WI38 (cell line): ENCODE measurements around the gene GP1BB.

Source experiments
- H3K4me3 ChIP-seq: 2 replicates; pipeline ENCODE4 v1.5.1; 2011; ENCODE audit warnings: low read depth, mild to moderate bottlenecking, control low read depth, low read length
- TF ChIP-seq, protein P1 (sequence below): IDR thresholded peaks from 2 replicates; pipeline ENCODE4 v1.5.1; 2012; ENCODE audit warnings: low read depth, mild to moderate bottlenecking, control low read depth, low read length

GP1BB gene

DNA sequence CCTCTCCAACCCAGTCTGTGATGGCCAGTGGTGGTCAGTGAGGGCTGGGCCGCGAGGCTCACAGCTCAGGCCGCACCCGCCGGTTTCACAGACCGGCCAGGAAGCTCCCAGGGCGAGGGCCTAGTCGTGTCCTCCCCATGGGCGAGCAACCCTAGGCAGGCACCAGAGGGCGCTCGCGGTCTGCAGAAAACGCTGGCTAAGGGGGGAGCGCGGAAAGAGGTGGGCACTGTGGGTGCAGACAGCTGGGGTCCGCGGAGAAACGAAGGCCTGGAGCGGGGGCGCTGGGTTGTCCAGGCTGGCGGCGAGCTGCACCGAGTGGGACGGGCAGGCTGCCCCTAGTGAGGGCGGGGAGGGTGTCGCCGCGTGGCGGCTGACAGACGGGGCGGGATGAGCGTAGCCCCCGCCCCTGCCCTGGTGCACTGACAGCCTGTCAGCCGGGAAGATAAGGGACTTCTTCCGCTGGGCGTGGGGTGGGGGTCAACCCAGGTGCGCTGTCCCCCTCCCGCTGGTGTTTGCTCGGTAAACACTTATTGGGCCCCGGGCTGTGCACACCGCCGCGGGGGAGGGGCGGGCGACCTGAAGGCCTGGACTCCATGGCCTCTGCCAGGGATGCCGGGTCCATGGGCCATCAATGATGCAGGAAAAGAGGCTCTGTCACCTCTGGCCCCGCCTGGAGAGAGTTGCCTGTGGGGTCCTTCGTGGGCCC lies 7.5 kb downstream of the GP1BB start:
- TF ChIP-seq, protein P1, sequence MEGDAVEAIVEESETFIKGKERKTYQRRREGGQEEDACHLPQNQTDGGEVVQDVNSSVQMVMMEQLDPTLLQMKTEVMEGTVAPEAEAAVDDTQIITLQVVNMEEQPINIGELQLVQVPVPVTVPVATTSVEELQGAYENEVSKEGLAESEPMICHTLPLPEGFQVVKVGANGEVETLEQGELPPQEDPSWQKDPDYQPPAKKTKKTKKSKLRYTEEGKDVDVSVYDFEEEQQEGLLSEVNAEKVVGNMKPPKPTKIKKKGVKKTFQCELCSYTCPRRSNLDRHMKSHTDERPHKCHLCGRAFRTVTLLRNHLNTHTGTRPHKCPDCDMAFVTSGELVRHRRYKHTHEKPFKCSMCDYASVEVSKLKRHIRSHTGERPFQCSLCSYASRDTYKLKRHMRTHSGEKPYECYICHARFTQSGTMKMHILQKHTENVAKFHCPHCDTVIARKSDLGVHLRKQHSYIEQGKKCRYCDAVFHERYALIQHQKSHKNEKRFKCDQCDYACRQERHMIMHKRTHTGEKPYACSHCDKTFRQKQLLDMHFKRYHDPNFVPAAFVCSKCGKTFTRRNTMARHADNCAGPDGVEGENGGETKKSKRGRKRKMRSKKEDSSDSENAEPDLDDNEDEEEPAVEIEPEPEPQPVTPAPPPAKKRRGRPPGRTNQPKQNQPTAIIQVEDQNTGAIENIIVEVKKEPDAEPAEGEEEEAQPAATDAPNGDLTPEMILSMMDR: peak; percentile 78
- H3K4me3 ChIP-seq: peak overlapping the region; percentile 55

GRCh38 chr22:19731361-19732135 lies 8.2 kb downstream of the GP1BB start:
- H3K4me3 ChIP-seq: no peak overlapping the region
- TF ChIP-seq, protein P1: no peak

DNA sequence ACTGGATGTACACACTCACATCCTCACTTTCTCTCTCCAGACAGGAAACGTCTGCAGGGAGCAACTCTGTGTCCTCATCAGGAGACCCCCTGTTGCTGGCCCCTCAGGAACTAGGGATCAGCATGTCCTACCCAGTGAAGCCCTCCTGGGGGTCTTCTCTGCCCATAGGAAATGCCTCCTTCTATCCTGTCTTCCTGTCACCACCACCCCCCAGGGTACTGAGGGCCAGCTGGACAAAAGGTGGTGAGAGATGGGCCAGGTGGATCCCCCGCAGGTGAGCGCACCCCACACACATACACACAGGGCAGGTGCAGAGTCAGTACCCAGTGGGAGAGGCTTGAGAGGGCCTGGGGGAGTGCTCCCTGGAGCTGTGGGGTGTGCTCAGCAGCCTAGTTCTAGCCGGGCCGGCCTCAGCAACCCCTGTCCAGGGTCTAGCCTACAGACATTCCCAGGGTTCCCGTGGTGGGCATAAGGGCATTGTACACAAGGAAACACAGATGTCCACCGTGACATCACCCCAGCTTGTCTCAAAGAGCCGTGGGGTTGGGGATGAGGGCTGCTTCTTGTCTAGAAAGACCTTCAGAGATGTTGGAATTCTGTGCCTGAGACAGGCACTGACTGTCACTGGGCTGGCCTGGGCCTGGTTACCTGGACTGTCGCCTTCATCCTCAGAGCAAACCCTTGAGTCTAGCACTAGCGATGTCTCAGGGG lies 9.2 kb downstream of the GP1BB start:
- no peak overlapping the region for H3K4me3 ChIP-seq
- TF ChIP-seq, protein P1: no peak

- no peak overlapping the region for H3K4me3 ChIP-seq
- TF ChIP-seq, protein P1: no peak
These were observed 10.4 kb downstream of the GP1BB start for GRCh38 chr22:19733755-19734154.

DNA sequence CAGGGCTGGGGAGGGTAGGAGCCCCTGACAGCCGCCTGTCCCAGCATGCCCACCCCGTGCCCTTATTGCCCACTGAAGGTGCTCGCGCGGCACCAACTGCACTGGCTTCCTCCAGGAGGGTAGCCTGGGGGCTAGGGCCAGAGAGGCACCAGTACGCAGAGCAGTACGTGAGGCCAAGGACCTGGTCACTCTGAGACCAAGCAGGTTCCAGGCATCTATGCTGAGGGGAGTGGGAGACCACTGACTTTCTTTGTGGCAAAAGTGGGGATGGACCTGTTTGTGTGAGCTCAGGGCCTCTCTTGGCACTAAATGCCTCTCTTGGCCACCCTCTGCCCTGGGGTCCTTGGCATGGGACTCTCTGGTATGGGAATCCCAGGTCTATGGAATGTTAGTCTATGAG lies 10.8 kb downstream of the GP1BB start:
- H3K4me3 ChIP-seq: no peak overlapping the region
- TF ChIP-seq, protein P1: no peak

- no peak overlapping the region for H3K4me3 ChIP-seq
- TF ChIP-seq, protein P1: no peak
These were observed 11.6 kb downstream of the GP1BB start for GRCh38 chr22:19734837-19735382.
